Esophagus muscularis mucosa (tissue), 4 donors: ENCODE data around the gene TP53I13. TPM values are rescaled to one million over a fixed set of nuclear protein-coding genes. Genes with fewer than 3 reads are reported as not detected.
A peak's percentile ranks its signal among the peaks of the same experiment; 100 is the strongest.

ENCODE experiments used
- DNase-seq: peaks from one replicate; pipeline ENCODE4 v3.0.0-alpha.2; 2017; ENCODE audit errors: extremely low spot score
- H3K27ac ChIP-seq, 4 donors: fragments of 200-600 bp; sonication (generic); replicated peaks in 1 of 4; 1 replicate in 3 of 4; 2 replicates in 1 of 4; pipeline ENCODE4 v1.5.1; 2016 to 2019; ENCODE audit warnings: mild to moderate bottlenecking in 1 of 4
- H3K27me3 ChIP-seq, 4 donors: fragments of 200-600 bp; sonication (generic); one replicate each; pipeline versions ENCODE4 v1.5.1 to v1.6.0; 2016 to 2019
- H3K36me3 ChIP-seq, 4 donors: fragments of 200-600 bp; sonication (generic); one replicate each; pipeline ENCODE4 v1.5.1; 2016 to 2019
- H3K4me1 ChIP-seq, 4 donors: fragments of 200-600 bp; sonication (generic); one replicate each; pipeline ENCODE4 v1.5.1; 2016 to 2019
- H3K4me3 ChIP-seq, 4 donors: fragments of 200-600 bp; sonication (generic); 1 replicate in 2 of 4; 2 replicates in 2 of 4; pipeline ENCODE4 v1.5.1; 2016 to 2019; ENCODE audit warnings: mild to moderate bottlenecking in 4 of 4, moderate library complexity in 1 of 4
- H3K9me3 ChIP-seq, 4 donors: fragments of 200-600 bp; sonication (generic); 1 replicate in 3 of 4; 2 replicates in 1 of 4; pipeline ENCODE4 v1.5.1; 2016 to 2019
- EP300 ChIP-seq: sonication (generic); formaldehyde crosslinking; IDR thresholded peaks from one replicate; pipeline ENCODE4 v1.6.1; 2017; ENCODE audit warnings: antibody characterized with exemption
- POLR2A ChIP-seq: fragments of 450-650 bp; IDR thresholded peaks from one replicate; pipeline ENCODE4 v1.6.1; 2017; ENCODE audit warnings: antibody characterized with exemption, moderate library complexity, mild to moderate bottlenecking, low read depth
- POLR2AphosphoS5 ChIP-seq, 2 donors: sonication (generic); formaldehyde crosslinking; IDR thresholded peaks; one replicate each; pipeline ENCODE4 v1.6.1; 2017; ENCODE audit warnings: antibody characterized with exemption in 2 of 2
- WGBS: methylation state at CpG from one replicate; pipeline ENCODE4 v1.1.5; 2018; 5-methylcytosine and 5-hydroxymethylcytosine counted together
- intact Hi-C: fragments of 100-400 bp; cut with DNase I; formaldehyde crosslinking; loops from one replicate; pipeline ENCODE4 v1.15.1; 2023
- total RNA-seq, 4 donors: library from RNA; depleted of rRNA; stranded (reverse); fragments of >200 nt; gene quantifications; one replicate each; pipeline versions ENCODE4 v1.1.0 to v1.2.1, GENCODE V29; 2016
- TF ChIP-seq, protein P1 (sequence below), 3 experiments: fragments of 200-600 bp in 2 of 3; fragments of 450-650 bp in 1 of 3; sonication (generic) in 2 of 3; IDR thresholded peaks; one replicate each; pipeline ENCODE4 v1.5.1; 2017 to 2019; ENCODE audit warnings: antibody characterized with exemption in 3 of 3, mild to moderate bottlenecking in 2 of 3, moderate library complexity in 1 of 3

TP53I13 gene
- total RNA-seq, 4 donors from 2014 or later = 40.9 to 72.6 (median 55.7) TPM

DNA sequence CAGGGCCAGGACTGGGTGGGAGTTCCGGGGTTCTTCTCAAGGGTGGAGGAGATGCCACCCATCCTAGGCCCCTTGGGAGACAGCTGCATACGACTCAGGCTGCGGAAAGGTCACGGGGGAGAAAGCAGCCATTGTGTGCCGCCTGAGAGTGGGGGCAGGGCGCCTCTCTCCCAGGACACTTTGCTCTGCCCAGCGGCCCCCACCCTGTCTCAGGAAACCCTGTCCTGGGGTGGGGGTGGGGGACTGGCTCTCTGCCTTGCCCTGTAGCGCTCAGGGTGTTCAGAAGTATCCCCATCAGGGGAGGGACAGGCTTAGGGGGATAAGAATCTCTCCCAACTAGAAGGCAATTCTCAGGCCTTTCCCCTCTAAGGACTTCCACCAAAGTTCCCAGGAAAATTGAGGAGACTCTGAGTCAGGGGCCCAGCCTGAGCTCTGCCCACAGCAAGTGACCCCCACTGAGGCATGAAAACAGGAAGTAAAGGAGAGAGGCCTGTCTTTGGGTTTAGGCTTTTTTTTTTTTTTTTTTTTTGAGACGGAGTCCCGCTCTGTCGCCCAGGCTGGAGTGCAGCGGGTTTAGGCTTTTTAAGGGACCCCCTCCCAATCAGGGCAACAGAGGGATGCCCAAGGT is 16.1 kb downstream of the TP53I13 start:
- Histone ChIP-seq H3K27ac (peak overlapping the region; percentile 75 to 90 (median 82)), H3K4me3 (peak overlapping the region; percentile 32 to 50 (median 36)), H3K27me3 (no peaks in the 10 kb centered on the region), H3K9me3 (no peaks in the 10 kb centered on the region), H3K36me3 (peaks cover 16 to 41% (median 36%) of the 10 kb centered on the region in 4 donors), H3K4me1 (peaks cover 62 to 90% (median 78%) of the 10 kb centered on the region in 4 donors)
- TF ChIP-seq EP300 = no peak
- TF ChIP-seq POLR2AphosphoS5 (IDR thresholded peaks at IDR 0.05) = peak in 1 of 2 donors; percentile 19
- TF ChIP-seq, protein P1, sequence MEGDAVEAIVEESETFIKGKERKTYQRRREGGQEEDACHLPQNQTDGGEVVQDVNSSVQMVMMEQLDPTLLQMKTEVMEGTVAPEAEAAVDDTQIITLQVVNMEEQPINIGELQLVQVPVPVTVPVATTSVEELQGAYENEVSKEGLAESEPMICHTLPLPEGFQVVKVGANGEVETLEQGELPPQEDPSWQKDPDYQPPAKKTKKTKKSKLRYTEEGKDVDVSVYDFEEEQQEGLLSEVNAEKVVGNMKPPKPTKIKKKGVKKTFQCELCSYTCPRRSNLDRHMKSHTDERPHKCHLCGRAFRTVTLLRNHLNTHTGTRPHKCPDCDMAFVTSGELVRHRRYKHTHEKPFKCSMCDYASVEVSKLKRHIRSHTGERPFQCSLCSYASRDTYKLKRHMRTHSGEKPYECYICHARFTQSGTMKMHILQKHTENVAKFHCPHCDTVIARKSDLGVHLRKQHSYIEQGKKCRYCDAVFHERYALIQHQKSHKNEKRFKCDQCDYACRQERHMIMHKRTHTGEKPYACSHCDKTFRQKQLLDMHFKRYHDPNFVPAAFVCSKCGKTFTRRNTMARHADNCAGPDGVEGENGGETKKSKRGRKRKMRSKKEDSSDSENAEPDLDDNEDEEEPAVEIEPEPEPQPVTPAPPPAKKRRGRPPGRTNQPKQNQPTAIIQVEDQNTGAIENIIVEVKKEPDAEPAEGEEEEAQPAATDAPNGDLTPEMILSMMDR (IDR thresholded peaks at IDR 0.05) = no peak
- no peak for TF ChIP-seq POLR2A
- 53% methylated on average over 8 of the region's 12 CpGs for WGBS
- intact Hi-C loops = loop anchor here (5.0 kb wide), 2 partner anchors 33 to 43 kb away; no protein-coding TSS in a partner anchor
- no peak for DNase-seq

DNA sequence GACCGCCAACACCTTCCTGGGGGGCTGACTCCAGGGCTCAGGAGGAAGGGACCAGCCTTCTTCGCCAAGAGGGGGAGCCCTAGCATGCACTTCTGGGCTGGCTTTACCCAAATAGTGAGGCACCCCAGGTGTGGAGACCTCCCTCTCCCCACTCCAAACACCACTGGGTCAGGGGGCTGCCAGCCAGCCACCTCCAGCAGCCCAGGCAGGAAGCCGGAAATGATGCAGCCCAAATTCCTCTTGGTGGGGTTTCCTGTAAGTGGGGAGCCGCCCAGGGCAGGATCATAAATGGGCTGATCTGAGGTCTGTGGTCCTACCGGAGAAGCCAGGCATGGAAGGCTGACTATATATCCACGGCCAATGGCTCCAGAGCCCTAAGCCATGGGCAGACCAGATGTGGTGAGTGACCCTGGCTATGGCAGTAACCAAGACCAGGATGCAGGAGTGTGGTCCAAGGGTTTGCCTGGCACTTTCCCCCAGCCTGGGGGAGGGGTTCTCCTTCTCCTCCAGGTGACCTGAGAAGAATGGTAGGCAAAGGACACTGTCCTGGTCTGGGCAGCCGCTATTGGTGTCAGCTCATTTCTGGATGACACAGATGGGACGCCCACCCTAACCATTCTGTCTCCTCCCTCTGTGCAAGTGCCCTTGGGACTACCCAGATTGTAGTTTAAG is 16.7 kb downstream of the TP53I13 start:
- H3K4me3 ChIP-seq = peak overlapping the region; percentile 32 to 50 (median 36)
- H3K36me3 ChIP-seq = peaks cover 16 to 34% (median 32%) of the 10 kb centered on the region in 4 donors
- intact Hi-C loops = loop anchor here (5.0 kb wide), 1 partner anchor 42 kb away; no protein-coding TSS in a partner anchor
- peaks cover 64 to 92% (median 81%) of the 10 kb centered on the region in 4 donors for H3K4me1 ChIP-seq
- H3K27me3 ChIP-seq = no peaks in the 10 kb centered on the region
- H3K9me3 ChIP-seq = no peaks in the 10 kb centered on the region
- TF ChIP-seq, protein P1 (IDR thresholded peaks at IDR 0.05) = peak in 1 of 3 experiments; percentile 6
- no peak for TF ChIP-seq EP300
- no peak for TF ChIP-seq POLR2A
- peak; percentile 46 to 57 for TF ChIP-seq POLR2AphosphoS5 (IDR thresholded peaks at IDR 0.05)
- no peak for DNase-seq
- H3K27ac ChIP-seq = peak overlapping the region; percentile 75 to 90 (median 82)
- 52% methylated on average over 5 of the region's 8 CpGs for WGBS

DNA sequence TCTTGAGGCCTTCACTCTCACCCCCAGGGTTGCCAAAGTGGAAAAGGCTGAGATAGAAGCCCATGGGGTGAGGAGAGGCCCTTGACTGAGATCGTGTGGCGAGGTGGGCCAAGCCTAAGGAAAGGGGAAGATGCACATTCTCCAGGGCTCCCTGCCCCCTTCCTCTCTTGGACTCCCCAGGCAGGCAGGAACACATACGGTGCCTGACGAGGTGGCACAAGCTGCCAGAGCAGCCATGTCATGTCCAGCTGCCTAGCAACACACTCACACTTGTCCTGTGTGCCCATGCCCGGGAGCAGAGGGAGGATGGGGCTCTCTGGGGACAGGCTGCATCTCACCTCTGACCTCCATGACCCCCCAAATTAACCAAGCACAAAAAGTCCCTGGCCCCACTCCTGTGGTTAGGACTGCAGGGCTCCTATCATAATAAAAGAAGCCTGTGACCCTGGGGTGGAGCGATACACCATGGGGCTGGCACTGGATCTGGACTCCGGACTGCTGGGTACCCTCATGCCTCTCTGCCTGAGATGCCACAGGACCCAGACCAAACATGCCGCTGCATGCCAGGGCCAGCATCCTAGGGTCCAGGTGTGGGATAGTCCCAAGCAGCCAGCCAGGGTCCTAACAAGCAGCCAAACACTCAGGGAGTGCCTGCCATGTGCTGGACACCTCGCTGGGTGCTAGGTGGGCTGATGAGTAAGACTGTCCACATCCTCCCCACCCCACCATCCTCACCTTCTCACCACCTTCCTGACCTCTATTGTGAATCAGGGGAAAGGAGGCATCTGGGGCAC is 18.4 kb downstream of the TP53I13 start:
- DNase-seq = no peak
- H3K4me1 ChIP-seq = peaks cover 73 to 92% (median 85%) of the 10 kb centered on the region in 4 donors
- H3K27ac ChIP-seq = peak overlapping the region; percentile 85 to 94 (median 88)
- intact Hi-C loops = loop anchor here (5.0 kb wide), 1 partner anchor 40 kb away; no protein-coding TSS in a partner anchor
- peak overlapping the region; percentile 85 to 99 (median 88) for H3K4me3 ChIP-seq
- TF ChIP-seq POLR2AphosphoS5 (IDR thresholded peaks at IDR 0.05) (no peak), POLR2A (no peak), EP300 (no peak)
- TF ChIP-seq, protein P1 (IDR thresholded peaks at IDR 0.05) = no peak
- H3K27me3 ChIP-seq = no peaks in the 10 kb centered on the region
- H3K36me3 ChIP-seq = peaks cover 10 to 19% (median 18%) of the 10 kb centered on the region in 4 donors
- no peaks in the 10 kb centered on the region for H3K9me3 ChIP-seq
- WGBS = 81% methylated on average over 5 of the region's 9 CpGs

DNA sequence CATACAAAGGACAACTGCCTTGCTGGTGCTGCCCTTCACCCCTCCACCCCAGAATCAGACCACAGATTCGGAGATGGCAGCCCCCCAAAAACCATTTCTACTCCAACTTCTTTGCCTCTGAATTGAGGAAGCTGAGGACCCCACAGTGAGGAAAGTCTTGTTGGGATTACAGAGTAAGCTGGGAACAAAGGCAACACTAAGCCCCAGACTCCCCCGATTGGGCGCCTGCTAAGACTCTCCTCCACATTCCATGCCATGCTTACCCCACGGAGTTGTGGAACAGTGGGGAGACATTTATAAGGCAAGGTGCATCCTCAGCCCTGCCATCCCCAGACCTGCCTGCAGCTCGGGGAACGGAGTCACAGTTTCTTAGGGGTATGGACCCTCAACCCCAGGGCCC is 19.1 kb downstream of the TP53I13 start:
- Histone ChIP-seq H3K27me3 (no peaks in the 10 kb centered on the region), H3K4me3 (peak overlapping the region; percentile 85 to 99 (median 88)), H3K9me3 (no peaks in the 10 kb centered on the region), H3K36me3 (peaks cover 3 to 12% (median 11%) of the 10 kb centered on the region in 4 donors), H3K27ac (peak overlapping the region; percentile 85 to 94 (median 88)), H3K4me1 (peaks cover 80 to 92% (median 88%) of the 10 kb centered on the region in 4 donors)
- intact Hi-C loops = loop anchor here (5.0 kb wide), 1 partner anchor 40 kb away; no protein-coding TSS in a partner anchor
- TF ChIP-seq, protein P1 (IDR thresholded peaks at IDR 0.05) = no peak
- TF ChIP-seq POLR2A = no peak
- no peak for TF ChIP-seq POLR2AphosphoS5 (IDR thresholded peaks at IDR 0.05)
- TF ChIP-seq EP300 = no peak
- 79% methylated on average over 6 of the region's 6 CpGs for WGBS
- DNase-seq = no peak
